Stimulated activated CD8-positive, alpha-beta memory T cell treated with anti-CD3 and anti-CD28 coated beads, Interleukin-4, amount 100 ng/mL, for 48 hours (primary cell): ENCODE data around the gene DGKB.
"Not testable (repeated sequence)": the region's sequence is repeated elsewhere in the genome, so short reads cannot be mapped to it uniquely, and the experiment has no call there.

Experiments
- DNase-seq: peaks from one replicate; pipeline ENCODE4 v3.0.0-alpha.2; 2020

The DGKB gene

DNA sequence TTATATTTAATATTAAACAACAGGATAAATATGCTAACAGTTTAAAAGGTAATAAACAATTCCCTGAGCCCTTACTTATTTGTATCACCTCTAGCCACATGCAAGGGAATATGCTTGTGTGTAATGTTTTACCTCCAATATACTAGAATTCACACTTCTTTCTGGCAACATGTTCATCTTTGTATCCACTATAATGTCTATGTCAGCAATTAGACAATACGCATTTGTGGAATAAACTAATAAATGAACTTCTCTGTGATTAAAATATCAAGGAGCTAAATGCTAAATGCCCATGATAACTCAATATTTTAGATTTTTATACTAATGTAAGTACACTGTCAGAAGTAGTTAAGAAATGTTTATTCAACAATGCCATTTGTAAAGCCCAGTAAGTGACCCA, 350.5 kb downstream of the DGKB start:
- no peak for DNase-seq

DNA sequence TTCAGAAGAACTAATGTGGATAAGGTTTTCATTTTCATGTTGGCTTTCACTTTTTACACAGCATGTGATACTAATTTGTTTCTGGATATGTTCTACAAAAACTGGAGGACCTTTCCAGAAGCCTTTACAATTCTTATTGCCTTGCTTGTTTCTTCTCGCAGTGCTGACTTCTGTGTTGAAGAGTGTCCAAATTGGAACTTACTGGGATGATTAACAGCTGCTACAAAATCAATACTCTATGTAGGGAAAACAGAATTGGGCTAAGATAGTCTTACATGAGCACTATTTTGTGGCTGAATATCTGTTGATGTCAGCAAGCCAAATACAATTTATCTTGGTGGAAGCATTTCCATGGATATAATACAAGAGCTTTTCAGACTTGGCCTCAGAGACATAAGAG, 351.2 kb downstream of the DGKB start:
- DNase-seq = no peak

DNA sequence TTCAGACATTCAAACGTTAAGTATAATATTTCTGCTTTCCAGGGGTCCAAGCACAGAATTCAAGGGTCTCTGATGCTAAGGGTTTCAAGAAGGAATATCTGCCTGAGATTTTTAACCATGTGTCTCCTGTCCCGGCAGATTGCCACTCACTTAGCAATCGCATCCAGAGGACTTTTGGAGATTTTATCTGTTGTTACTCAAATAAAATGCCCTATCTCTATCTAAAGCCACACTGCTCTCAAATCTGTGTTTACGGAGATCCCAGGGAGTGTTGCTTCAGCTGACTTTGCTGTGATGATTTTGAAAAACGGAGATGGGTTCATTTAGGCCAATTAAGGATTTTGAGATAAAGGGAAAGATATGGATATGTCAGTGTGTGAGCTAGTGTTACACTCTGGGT, 359.9 kb downstream of the DGKB start:
- DNase-seq = no peak

DNA sequence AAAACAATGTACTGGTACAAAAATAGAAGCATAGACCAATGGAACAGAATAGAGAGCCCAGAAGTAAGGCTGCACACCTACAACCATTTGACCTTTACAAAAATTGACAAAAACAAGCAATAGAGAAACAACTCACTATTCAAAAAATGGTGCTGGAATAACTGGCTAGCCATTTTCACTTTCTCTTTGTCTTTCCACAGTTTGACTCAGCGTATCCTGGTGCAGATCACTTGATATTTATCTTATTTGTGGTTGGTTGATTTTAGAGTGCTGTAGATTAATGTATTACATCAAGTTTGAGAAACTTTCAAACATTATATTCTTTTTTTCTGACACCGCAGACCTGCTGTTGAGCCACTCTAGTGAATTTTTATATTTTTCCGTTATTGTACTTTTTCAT, 381.4 kb downstream of the DGKB start:
- no peak for DNase-seq

DNA sequence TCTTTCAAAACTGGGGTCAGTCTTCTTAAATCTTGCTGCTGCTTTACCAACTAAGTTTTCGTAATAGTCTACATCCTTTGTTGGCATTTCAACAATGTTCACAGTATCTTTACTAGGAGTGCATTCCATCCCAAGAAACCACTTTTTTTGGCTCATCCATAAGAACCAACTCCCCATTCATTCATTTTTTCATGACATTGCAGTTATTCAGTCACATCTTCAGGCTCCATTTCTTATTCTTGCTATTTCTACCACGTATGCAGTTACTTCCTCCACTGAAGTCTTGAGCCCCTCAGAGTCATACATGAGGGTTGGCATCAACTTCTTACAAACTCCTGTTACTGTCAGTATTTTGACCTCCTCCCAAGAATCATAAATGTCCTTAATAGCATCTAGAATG, 392.3 kb downstream of the DGKB start:
- no peak for DNase-seq

DNA sequence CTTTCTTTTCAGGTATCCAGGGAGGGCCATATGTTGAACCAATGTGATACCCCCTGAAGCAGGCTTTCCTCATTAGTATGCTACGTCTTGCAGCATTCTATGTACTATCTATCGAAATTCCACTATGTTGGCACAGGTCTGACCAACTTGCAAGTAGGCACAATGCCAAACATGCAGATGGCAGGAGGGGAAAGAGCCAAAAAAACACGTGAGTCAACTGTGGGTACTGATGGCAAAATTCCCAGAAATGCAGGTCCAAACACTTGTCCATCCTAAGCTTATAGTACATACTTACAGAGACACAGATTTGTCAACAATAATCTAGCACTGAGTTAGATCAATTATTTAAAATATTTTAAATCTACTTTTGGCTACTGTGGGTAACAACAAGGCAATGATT, 394.9 kb downstream of the DGKB start:
- no peak for DNase-seq

DNA sequence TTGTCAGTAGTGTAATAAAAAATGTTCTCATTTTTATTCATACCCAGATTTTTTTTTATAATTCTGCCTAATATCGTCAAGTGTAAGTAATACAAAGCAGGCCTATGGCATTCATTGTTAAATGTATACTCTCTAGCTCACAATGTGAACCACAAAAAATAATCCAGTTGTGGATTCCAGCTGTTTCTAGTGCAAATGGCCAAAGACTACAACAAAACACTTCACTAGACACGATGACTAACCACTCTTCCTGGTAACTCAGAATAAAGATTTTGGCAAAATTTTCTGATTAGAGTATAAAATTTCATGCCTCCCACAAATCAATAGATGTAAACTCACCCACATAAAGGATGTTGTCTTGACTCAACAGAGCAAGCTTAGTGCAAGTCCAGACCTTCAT, 396.6 kb downstream of the DGKB start:
- no peak for DNase-seq

DNA sequence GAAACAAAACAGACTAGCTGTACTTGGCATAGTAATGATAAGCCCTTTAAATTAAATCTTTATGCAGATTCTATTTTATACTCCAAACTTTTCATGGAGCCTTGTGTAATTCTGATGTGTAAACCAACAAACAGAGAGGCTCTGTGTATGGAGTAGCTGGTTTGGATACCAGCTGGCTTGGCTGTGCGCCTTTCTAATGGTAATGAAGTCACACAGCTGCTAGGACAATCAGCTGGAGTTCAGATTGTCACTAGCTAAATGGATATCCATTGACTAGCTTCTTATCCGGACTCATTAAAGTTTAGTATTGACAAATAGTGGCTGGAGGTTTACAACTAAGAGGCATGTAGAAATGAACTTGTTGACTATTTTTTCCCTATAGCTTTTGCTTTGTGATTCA, 398.4 kb downstream of the DGKB start:
- no peak for DNase-seq

DNA sequence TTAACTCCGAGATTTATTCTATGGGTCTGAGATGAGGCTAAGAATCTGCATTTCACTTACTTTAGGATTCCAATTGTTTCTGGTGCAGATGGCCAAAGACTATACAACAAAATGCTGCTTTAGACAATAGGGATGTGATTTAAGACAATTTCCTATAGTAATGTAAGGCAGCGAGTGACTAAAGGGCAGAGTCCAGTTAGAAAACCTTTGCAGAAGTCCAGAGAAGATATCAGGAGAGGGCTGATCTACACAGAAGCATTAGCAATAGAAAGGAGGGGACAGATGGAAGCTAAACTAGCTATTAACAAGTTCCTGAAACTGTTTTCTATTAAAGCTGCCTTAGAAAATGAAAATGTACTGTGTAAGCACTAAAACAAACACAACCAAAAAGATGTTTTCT, 398.9 kb downstream of the DGKB start:
- no peak for DNase-seq

DNA sequence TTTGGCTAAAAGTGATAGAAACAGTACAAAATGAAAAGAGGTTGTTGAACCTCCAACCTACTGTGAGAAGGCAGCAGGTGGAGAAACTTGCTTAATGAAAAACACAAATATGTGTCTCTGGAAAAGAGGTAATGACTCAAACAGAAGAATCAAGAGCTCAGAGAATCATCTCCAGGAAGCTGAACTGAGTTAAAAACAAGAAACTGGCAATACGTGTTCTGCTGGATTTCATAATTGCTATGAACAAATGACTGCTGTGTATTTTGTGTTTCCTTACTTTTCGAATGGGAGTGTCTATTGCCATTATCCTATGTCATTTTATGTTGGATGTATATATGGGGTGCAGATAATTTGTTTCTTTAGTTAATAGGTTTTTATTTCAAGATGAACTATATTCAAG, 401.1 kb downstream of the DGKB start:
- DNase-seq = no peak

DNA sequence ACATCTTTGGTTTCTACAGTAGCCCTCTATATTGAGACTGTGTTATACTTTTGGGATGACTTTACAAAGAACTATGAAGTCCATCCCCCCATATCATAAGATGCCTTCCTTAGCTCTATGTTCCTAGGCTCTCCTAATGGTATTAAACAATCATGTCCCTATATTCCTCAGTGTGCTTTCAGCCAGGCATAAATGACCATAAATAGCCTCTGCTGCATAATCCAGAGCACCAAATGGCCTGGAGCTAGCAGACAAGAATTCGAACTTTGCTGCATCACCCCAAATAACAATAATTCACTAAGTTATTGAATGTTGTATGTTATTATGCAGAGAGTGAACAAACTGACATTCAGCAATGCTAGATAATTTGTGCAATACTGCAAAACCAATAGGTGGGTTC, 405.2 kb downstream of the DGKB start:
- no peak for DNase-seq

DNA sequence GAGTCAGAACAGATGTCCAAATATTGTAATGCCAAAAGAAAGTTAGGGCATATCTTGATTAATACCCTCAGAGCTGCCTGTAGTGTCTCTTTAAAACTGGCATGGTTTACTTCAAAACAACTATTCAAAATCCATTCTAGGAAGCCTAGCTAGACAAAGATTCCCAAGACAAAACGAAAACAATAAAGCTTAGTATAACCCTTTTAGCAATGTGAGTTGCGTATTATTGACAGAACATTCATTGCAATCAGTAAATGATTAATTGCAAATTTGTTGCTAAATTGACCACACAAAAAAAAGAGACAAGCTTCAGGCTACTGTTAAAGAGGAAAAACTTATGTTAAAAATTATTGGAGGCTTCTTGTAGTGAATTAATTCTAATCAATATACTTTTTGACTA, 406.9 kb downstream of the DGKB start:
- no peak for DNase-seq

DNA sequence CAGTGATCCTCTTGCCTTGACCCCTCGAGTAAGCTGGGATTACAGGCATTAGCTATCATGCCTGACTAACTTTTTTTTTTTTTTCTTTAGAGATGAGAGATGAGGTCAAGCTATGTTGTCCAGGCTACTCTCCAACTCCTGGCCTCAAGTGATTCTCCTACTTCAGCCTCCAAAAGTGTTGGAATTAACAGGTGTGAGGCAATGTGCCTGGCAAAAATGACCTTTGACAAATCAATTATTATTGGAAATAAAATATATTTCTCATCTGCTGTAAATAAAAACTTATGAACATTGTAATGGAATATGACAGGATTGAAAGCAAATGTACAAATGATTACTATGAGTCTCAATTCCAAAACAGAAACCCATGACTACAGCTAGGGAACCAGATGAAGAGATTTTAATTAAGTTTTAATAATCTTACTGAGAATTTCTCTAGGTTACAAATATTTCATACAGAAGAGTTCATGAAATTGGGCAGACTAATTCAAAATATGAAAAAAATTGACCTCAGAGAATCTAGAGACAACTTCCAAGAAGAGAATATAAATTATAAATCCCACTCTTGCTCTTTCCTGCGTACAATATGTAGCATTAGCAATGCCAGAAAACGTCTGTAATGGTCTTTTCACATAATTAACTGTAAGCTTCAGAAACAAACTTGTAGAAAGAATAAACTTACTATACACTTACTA, 414.7 kb downstream of the DGKB start:
- no peak for DNase-seq

DNA sequence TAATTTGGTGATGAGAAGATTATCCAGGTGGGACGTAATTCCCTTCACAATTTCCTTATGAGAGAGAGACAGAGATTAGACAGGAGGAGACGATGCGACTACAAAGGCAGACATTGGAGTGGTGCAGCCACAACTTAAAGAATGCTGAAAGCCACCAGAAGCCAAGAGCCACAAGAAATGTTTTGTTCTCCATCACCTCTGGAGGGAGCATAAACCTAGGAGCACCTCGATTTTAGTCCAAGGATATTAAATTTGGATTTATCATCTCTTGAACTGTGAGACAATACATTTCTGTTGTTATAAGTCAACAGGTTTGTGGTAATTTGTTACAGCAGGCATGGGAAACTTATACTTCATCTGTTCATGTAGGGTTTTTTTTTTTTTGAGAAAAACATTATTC, 418.9 kb downstream of the DGKB start:
- no peak for DNase-seq

DNA sequence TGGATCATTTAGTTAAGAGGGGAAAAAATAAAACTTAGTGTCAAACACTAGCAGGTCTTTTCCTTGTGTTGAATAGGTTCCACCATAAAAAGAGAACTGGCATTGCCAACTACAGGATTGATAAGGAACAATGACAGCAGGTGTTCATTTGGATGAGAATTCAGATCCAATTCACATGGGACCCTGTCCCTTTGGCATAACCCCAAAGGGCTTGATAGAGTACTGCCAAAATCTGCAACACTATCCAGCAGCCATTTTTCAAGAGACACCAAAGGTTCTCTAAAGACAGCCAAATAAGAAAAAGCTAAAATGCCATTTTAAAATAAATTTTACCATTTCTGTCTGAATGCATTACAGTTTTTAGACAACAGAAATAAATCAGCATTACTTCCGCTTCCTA, 422.3 kb downstream of the DGKB start:
- no peak for DNase-seq

DNA sequence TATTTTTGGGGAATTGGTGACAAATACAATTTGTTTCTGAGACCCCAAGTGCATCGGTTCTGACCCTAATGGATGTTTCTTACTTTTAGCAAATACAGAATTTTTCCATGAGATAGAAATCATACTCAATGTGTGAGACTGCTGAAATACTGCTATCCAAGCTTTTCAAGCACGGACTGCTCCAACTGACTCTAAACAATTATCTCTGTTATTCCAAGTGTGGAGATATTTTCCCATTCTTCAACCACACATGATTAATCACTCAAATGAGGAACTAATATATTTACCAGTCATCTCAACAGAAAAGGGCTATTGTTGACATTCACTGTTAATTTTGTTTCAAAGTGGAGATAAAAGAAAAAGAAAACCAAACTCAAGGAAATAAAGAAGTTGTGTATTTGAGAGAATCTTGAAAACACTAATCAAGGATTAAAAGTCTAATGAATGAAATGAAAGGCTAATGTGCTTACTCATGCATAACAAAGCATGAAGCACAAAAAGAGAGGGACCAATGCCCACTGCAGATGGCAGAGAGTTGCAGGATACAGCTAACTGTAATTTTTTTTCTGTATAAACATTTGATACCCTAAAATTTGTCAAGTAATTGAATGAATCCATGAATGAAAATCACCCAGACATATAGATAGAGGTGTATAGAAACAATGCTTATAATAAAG, 423.6 kb downstream of the DGKB start:
- no peak for DNase-seq

DNA sequence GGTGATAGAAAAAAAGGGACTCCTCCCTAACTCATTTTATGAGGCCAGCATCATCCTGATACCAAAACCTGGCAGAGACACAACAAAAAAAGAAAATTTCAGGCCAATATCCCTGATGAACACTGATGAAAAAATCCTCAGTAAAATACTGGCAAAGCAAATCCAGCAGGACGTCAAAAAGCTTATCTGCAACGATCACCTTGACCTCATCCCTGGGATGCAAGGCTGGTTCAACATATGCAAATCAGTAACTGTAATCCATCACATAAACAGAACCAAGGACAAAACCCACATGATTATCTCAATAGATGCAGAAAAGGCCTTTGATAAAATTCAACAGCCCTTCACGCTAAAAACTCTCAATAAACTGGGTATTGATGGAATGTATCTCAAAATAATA, 440.8 kb downstream of the DGKB start:
- not testable (repeated sequence) for DNase-seq

DNA sequence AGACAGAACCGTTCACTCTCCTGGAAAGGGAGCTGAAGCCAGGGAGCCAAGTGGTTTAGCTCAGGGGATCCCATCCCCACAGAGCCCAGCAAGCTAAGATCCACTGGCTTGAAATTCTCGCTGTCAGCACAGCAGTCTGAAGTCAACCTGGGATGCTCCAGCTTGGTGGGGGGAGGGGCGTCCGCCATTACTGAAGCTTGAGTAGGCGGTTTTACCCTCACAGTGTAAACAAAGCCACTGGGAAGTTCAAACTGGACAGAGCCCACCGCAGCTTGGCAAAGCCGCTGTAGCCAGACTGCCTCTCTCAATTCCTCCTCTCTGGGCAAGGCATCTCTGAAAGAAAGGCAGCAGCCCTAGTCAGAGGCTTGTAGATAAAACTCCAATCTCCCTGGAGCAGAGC, 443.7 kb downstream of the DGKB start:
- DNase-seq = not testable (repeated sequence)

DNA sequence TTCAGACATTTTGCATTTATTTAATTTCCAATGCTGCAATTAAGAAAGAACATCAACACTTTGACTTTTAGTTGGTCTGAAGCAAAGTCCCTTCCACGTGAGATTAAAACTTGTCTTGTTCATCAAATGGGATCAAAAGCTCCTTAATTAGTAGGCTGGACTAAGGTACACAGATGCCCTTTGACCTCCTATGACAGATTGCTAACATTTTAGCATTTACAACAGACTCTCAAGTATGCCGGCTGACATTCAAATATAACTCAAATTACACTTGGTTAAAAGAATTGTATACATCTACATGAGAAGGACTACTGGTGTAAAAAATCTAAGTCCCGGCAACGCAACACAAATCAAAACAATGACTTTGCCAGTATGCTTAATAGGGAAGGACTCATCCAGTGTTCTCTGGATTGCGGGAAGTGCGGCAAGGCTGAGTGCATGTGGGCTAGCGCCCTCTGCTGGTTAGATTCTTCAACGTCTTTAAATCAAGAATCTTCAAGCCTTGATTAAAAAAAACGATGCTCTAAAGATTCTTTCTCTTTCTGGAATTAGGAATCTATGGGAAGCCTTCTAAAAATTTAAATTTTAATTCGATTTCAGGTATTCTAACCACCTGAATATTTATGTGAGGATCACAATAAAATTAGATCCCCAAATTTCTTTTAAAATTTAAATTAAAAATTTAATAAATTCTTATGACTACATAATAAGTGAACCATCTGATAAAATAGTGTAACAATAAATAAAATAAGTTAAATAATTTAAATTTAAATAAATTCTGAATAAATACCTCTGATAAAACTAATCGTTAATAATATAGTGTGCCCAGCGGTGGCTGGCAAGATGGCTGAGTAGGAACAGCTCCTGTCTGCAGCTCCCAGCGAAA, 444.7 kb downstream of the DGKB start:
- DNase-seq = peak; percentile 59

DNA sequence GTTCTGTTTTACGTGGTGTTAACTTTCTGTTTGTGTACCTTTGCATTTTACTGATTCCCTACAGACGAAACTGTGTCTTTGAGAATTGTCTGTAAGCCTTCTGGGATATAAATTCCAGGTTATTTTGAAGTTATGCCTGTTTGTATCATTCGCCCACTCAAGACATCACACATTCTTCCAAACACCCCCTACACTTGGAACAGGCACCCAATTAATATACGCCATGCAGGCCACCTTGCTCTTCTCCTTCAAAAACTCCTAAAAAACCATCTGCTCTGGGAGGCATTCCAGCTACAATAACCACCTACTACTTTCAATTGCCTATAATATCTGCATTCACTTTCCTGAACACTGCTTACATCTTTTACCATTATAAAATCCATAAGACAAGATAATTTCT, 453.3 kb downstream of the DGKB start:
- no peak for DNase-seq

DNA sequence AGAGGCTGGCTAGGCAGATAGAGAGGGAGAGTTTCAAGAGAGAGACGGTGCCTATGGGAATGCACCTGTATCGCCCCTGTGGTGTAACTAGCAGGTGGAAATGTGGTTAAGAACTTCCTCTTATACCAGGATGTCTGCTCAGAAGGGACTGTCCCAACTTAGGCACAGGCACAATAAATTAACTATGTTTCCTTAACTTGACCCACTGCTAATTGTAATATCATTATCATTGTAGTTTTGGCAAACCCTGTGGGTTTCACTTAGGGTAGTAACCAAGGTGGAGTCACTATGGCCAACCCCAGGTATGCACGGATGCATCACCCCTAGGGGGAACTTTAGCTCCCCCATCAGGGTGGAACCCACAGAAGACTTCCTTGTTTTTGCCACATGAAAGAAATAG, 455.7 kb downstream of the DGKB start:
- no peak for DNase-seq

DNA sequence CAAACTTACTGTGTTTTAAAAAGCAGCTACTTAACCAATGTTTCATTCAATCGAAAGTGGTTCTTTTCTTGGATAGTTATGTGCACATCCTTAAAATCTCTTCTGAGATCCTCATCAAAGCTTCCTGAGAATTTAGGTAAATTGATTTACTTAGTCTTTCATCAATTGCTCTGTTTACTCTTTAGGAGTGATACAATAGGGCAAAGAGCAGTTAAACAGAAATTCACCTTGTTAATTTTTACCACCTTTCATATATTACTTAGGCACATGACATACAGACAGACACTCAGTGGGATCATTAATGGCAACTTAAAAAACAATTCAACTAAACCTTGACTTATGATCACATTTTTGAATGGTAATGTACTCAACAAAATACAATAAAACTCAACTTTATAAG, 456.3 kb downstream of the DGKB start:
- DNase-seq = no peak

DNA sequence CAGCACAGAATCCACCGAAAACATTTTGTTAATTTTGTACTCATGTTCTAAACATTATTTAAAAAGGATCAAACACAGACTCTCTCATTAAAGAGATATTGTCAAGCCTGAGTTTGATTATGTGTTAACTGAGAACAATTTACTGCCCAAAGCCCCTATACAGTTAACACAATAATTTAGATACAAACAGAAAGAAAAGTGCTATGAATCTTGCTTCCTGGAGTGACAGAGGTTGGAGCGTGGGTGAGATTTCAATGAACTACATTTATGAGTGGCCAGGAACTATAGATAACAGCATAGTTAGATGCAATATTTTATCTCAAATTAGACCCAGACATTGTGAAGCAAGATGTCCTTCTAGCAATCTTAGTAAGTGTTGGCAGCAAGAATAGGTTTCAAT, 464.2 kb downstream of the DGKB start:
- DNase-seq = no peak

DNA sequence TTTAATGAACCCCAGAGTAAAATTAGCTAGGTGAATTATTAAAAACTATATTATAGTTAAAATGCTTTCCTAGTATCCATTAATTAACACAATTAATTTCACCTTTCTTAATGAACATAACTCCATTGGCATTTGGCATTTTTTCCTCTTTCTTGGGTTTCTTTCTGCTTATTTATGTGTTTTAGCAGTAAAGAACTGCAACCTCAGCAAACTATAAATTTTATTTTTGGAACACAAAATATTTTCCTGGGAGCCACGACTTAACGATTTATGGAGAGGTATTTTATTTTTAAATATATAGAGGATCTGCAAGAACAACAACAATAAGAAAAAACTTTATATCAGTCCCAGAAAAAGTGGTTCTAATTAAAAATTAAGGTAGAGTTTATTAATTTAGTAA, 465.7 kb downstream of the DGKB start:
- DNase-seq = no peak
